Right atrium auricular region (tissue), 2 donors: ENCODE data around the gene OPRL1. TPM values are rescaled to one million over a fixed set of nuclear protein-coding genes. Genes with fewer than 3 reads are reported as not detected.

Source experiments
- DNase-seq: peaks from one replicate; pipeline ENCODE4 v3.0.0-alpha.2; 2019; ENCODE audit warnings: low spot score
- H3K27ac ChIP-seq, 2 donors: fragments of 200-600 bp; sonication (generic); 1 replicate in 1 of 2; 2 replicates in 1 of 2; pipeline ENCODE4 v1.5.1; 2016 to 2019
- H3K27me3 ChIP-seq, 2 donors: fragments of 200-600 bp; sonication (generic); one replicate each; pipeline versions ENCODE4 v1.5.1 to v1.6.0; 2017 to 2019
- H3K36me3 ChIP-seq: fragments of 200-600 bp; sonication (generic); one replicate; pipeline ENCODE4 v1.5.1; 2016
- H3K4me1 ChIP-seq, 2 donors: fragments of 200-600 bp; sonication (generic); one replicate each; pipeline versions ENCODE4 v1.5.1 to v1.6.0; 2017 to 2019
- H3K4me3 ChIP-seq, 2 donors: fragments of 200-600 bp; sonication (generic); 1 replicate in 1 of 2; 2 replicates in 1 of 2; pipeline ENCODE4 v1.5.1; 2017 to 2019; ENCODE audit warnings: mild to moderate bottlenecking in 1 of 2, moderate library complexity in 1 of 2
- H3K9me3 ChIP-seq, 2 donors: fragments of 200-600 bp; sonication (generic); one replicate each; pipeline ENCODE4 v1.5.1; 2019
- CTCF ChIP-seq, 2 donors: fragments of 200-600 bp; sonication (generic); IDR thresholded peaks; one replicate each; pipeline ENCODE4 v1.5.1; 2019; ENCODE audit warnings: antibody characterized with exemption in 2 of 2
- total RNA-seq, 2 donors: library from RNA; depleted of rRNA; stranded (reverse); fragments of >200 nt; gene quantifications; one replicate each; pipeline ENCODE4 v1.1.0, GENCODE V29; 2016

The OPRL1 gene
- total RNA-seq, 2 donors from 2014 or later, result 0.75 to 1.4 TPM

GRCh38 chr20:64136004-64136710 is 56.3 kb downstream of the OPRL1 start:
- no peak for DNase-seq

GRCh38 chr20:64137598-64138031 is 57.7 kb downstream of the OPRL1 start:
- H3K4me1 ChIP-seq, result no peaks in the 10 kb centered on the region
- no peaks in the 10 kb centered on the region for H3K9me3 ChIP-seq
- no peak overlapping the region for H3K4me3 ChIP-seq
- DNase-seq, result no peak
- no peak overlapping the region for H3K27ac ChIP-seq
- no peaks in the 10 kb centered on the region for H3K36me3 ChIP-seq
- no peaks in the 10 kb centered on the region for H3K27me3 ChIP-seq
- TF ChIP-seq CTCF (IDR thresholded peaks at IDR 0.05), result no peak

More at GRCh38 chr20:64136004-64136710, 56.3 kb downstream of the OPRL1 start:
- Histone ChIP-seq H3K4me3 (no peak overlapping the region), H3K27ac (no peak overlapping the region), H3K36me3 (no peaks in the 10 kb centered on the region), H3K9me3 (no peaks in the 10 kb centered on the region), H3K27me3 (no peaks in the 10 kb centered on the region), H3K4me1 (no peaks in the 10 kb centered on the region)
- TF ChIP-seq CTCF (IDR thresholded peaks at IDR 0.05), result no peak

- Histone ChIP-seq H3K4me3 (no peak overlapping the region), H3K9me3 (no peaks in the 10 kb centered on the region), H3K27ac (no peak overlapping the region), H3K4me1 (no peaks in the 10 kb centered on the region), H3K36me3 (no peaks in the 10 kb centered on the region), H3K27me3 (no peaks in the 10 kb centered on the region)
- no peak for DNase-seq
- no peak for TF ChIP-seq CTCF (IDR thresholded peaks at IDR 0.05)
Observed at GRCh38 chr20:64138276-64138815, 58.5 kb downstream of the OPRL1 start.

GRCh38 chr20:64139199-64140060 is 59.5 kb downstream of the OPRL1 start:
- Histone ChIP-seq H3K36me3 (no peaks in the 10 kb centered on the region), H3K9me3 (no peaks in the 10 kb centered on the region), H3K4me3 (no peak overlapping the region), H3K4me1 (no peaks in the 10 kb centered on the region), H3K27me3 (no peaks in the 10 kb centered on the region), H3K27ac (no peak overlapping the region)
- TF ChIP-seq CTCF (IDR thresholded peaks at IDR 0.05), result no peak
- DNase-seq, result no peak

GRCh38 chr20:64140061-64140931 is 60.4 kb downstream of the OPRL1 start:
- no peak overlapping the region for H3K27ac ChIP-seq
- TF ChIP-seq CTCF (IDR thresholded peaks at IDR 0.05), result no peak
- H3K9me3 ChIP-seq, result peaks cover 0 to 4% of the 10 kb centered on the region in 2 donors
- no peaks in the 10 kb centered on the region for H3K4me1 ChIP-seq
- DNase-seq, result no peak
- H3K27me3 ChIP-seq, result no peaks in the 10 kb centered on the region
- no peaks in the 10 kb centered on the region for H3K36me3 ChIP-seq
- H3K4me3 ChIP-seq, result no peak overlapping the region
